22Rv1 (cell line): Measurements from ENCODE around the gene DNM3.

Experiments used
- H3K27ac ChIP-seq: fragments of 450-650 bp; 2 replicates; pipeline ENCODE4 v1.5.1; 2017
- ZFX ChIP-seq: fragments of 450-650 bp; IDR thresholded peaks from 2 replicates; pipeline ENCODE4 v1.6.1; 2017; ENCODE audit warnings: antibody characterized with exemption, borderline replicate concordance
- TF ChIP-seq, protein P1 (sequence below): fragments of 450-650 bp; IDR thresholded peaks from 2 replicates; pipeline ENCODE4 v1.5.1; 2017; ENCODE audit warnings: mild to moderate bottlenecking

Gene DNM3

DNA sequence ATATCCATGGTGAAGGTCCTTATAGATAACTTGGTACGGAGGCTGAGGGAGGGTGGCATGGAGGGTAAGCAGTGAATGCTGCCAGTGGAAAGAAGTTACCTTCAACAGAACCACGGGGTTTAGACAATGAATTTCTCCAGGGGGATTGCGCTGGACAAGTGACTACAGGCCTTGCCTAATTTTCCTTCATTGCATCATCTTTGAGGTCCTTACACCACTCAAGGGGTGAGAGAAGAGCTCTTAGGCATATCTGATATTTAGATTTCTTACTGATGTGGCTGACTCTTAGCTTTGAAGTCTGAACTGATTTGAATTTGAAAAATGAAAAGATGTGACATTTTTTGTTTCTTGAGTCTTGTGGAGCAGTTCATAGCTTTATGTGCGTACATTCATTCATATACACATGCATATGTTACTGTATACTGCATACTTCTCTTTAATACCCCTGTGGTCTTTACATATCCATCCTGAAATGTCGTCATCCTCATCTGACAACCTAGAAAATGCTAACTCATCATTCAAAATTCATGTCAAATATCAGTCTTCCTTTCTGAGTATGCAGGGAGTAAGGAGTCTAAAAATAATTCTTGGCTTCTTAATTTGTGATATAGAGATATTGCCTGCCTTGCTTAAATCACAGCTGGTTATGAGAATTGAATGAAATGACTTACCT lies 63.6 kb downstream of the DNM3 start:
- H3K27ac ChIP-seq = no peak overlapping the region
- TF ChIP-seq, protein P1, sequence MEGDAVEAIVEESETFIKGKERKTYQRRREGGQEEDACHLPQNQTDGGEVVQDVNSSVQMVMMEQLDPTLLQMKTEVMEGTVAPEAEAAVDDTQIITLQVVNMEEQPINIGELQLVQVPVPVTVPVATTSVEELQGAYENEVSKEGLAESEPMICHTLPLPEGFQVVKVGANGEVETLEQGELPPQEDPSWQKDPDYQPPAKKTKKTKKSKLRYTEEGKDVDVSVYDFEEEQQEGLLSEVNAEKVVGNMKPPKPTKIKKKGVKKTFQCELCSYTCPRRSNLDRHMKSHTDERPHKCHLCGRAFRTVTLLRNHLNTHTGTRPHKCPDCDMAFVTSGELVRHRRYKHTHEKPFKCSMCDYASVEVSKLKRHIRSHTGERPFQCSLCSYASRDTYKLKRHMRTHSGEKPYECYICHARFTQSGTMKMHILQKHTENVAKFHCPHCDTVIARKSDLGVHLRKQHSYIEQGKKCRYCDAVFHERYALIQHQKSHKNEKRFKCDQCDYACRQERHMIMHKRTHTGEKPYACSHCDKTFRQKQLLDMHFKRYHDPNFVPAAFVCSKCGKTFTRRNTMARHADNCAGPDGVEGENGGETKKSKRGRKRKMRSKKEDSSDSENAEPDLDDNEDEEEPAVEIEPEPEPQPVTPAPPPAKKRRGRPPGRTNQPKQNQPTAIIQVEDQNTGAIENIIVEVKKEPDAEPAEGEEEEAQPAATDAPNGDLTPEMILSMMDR = no peak
- TF ChIP-seq ZFX = no peak

DNA sequence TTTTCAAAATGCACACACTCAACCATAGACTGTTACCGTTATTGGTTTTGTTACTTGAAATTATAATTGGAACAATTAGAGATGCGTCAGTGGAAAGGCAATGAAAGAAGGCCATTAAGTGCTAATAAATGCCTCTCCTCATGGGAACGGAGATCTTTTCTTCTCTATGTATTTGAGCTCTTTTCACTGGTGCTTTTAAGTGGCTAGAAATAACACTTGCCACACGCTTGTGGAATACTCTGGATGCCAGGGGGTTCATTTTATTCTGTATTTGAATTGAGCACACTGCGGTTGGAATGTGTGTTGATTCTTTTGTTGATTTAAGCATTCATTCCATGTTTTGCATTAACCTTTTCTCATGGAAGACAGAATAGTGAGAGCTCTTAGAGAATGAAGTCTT lies 68.4 kb downstream of the DNM3 start:
- no peak overlapping the region for H3K27ac ChIP-seq
- TF ChIP-seq, protein P1 = no peak
- TF ChIP-seq ZFX = no peak

DNA sequence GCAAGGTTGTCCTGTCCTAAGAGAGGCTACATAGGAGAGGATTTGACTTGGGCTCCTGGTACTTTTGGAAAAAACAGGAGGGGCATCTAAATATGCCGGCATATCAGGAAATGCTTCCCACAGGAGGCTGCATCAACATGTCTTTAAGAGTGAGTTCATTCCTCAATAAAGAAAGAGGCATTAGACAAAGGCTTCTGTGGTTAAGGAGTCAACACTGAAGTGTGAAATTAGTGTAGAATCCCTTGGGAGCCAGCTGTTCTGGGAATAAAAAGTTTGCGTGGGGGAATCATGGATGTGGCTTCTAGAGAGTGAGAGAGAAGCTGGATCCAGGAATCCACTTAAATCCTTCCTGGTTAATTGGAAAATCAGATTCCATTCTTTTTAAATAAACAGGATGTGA lies 69.5 kb downstream of the DNM3 start:
- TF ChIP-seq ZFX = no peak
- TF ChIP-seq, protein P1 = no peak
- no peak overlapping the region for H3K27ac ChIP-seq

DNA sequence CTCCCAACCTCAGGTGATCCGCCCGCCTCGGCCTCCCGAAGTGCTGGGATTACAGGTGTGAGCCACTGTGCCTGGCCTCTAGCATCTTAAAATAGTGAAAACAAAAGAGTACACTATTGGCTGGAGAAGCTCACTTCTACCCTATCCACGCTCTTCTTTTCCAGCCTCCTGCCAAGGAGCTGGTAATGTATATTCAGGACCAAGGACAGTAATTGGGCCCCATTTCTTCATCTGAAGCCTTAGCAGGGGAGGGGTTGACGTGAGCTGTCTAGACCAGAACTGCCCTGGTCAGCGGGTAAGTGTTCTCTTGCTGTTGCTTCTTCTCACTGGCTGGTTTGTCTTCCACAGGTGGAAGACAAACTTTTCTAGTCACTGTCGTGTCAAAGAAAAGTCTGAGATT lies 70.2 kb downstream of the DNM3 start:
- TF ChIP-seq, protein P1 = no peak
- no peak for TF ChIP-seq ZFX
- H3K27ac ChIP-seq = no peak overlapping the region

DNA sequence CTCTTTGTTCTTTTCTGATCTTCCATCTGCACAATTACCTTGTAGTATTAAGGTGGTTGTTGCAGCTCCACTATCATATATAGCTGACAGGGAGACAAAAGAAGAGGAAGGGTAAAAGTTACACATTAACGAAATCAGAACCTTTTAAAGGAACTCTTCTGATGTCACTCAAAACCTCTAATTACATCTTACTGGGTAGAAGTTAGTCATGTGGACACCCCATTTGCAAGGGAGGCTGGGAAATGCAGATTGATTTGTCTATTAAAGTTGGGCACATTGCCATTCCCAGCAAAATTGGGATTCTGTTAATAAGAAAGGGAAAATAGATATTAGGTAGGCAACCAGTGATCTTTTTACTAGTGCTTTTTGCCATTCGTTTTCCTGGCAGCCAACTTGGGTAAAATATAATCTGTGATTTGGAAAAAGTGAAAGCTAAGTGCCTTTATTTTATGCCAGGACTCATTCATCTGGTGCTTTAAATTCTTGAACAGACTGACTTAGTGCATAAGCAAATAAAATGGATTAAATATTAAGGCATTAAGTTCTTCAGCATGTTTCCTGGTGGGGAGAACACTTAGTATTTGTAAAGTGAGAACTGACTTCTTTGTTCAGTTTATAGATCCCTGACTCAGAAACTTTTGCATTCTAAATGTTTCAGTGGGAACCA lies 71.3 kb downstream of the DNM3 start:
- no peak for TF ChIP-seq ZFX
- TF ChIP-seq, protein P1 = no peak
- no peak overlapping the region for H3K27ac ChIP-seq

DNA sequence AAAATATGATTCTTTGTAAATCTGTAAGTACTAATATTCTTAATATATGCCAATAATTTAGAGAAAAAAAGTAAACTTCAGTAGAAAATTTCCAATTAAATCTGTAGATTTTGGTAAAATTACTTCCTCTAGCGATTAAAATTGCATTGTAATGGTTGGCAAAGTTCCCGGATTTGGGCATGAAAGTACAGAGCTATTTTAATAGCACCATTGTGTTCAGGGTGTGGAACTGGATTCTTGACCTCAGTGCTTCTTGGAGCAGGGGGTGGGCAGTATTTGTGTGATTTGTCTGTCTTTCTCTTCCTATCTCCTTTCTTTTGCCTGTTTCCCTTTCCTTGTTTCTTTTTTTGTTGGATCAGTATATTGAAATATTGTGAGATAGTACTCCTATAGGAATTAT lies 72.1 kb downstream of the DNM3 start:
- no peak overlapping the region for H3K27ac ChIP-seq
- no peak for TF ChIP-seq ZFX

DNA sequence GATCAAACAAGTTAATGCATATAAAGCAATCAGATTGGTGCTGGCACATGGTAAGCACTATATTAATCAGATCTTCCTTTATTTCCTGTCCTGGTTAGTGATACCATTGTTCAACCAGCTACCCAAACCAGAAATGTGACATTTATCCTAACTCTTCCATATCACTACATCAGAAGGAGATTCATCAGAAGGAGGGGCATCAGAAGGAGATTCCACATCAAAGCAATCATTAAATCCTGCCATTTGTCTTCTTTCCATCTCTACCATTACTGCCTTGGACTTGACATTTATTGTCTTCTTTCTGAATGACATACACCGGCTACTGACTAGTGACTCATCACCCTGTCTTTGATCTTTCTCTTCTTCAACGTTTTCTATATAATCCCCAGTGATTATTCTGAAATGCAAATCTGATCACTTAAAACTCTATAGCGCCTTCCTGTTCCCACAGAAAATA lies 75.0 kb downstream of the DNM3 start:
- TF ChIP-seq ZFX = no peak
- TF ChIP-seq, protein P1 = no peak
- no peak overlapping the region for H3K27ac ChIP-seq
